GM19023 (cell line): ENCODE data around the gene PCDH15.

Source experiments
- ATAC-seq: cut with Tn5 transposase; IDR thresholded peaks from one replicate; pipeline ENCODE4 v1.9.1; 2021; ENCODE audit warnings: mild to moderate bottlenecking, moderate library complexity; ENCODE audit not compliant: unreplicated experiment

Gene PCDH15

DNA sequence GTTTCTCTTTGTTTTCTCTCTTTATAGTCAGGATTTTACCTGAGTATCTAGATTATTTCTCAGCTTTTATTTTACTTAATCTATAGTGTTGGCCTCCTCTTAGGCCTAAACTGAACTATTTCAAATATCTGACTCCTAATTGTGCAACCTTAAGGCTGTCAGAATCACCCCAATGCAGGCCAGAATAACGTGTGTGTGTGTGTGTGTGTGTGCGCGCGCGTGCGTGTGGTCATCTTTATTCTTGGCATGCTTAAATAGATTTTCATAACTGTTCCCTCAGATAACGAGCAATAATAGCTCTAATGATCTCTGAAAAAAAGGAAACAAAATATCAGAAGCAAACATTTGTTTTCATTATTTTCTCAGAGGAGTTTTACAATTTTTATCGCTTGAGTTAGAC lies 92.4 kb downstream of the PCDH15 start:
- ATAC-seq = no peak

DNA sequence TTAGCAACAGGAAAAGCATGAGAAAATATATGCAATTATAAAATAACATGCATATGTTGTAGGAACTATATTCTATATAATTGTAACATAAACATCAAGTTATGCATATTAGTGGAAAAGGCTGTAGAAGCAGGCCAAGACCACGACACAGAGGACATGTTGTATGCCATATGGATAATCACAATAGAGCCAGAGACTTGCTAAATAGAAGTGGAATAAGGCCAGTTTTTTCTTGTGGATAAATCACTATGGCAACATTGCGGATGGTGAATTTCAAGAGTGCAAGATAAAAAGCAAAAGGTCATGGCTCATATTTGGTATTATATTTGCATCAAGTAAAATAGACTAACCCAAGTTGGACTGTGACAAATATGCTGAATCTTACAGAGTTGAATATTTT lies 93.0 kb downstream of the PCDH15 start:
- no peak for ATAC-seq

DNA sequence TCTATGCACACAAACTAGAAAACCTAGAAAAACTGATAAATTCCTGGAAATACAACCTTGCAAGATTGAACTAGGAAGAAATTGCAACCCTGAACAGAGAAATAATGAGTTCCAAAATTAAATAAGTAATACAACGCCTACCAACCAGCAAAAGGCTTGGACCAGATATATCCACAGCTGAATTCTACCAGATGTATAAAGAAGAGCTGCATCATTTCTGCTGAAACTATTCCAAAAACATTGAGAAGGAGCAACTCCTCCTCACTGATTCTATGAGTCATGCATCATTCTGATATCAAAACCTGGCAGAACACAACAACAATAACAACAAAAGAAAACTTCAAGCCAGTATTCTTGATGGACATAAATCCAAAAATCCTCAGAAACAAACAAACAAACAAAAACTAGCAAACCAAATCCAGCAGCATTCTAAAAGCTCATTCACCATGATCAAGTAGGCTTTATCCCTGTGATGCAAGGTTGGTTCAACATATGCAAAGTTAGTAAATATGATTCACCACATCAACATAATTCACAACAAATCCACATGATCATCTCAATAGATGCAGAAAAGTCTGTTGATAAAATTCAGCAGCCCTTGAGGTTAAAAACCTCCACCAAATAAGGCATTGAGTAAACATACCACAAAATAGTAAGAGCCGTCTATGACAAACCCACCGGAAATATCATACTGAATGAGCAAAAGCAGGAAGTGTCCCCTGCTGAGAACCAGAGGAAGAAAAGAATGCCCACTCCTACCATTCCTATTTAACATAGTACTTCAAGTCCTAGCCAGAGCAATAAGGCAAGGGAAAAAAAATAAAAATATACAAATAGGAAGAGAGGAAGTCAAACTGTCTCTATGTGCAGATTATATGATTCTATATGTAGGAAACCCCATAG lies 98.2 kb downstream of the PCDH15 start:
- no peak for ATAC-seq

DNA sequence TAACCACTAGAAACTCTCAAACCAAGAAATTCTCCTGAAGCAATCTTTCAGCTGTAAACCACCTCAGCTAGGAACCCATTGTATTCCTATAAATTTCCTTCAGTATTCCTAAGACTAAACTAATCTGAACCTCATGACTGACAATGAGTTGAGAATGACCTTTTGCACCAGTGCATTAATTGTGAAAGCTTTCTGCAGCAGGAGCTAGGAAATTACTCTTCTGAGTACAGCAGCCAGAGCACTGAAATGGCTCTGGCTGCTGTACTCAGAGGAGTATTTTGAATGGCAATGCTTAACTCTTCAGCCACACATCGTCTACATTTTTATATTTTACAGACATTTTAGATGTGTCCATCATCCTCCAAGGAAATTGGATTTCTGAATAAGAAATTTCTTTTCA lies 109.7 kb downstream of the PCDH15 start:
- no peak for ATAC-seq

DNA sequence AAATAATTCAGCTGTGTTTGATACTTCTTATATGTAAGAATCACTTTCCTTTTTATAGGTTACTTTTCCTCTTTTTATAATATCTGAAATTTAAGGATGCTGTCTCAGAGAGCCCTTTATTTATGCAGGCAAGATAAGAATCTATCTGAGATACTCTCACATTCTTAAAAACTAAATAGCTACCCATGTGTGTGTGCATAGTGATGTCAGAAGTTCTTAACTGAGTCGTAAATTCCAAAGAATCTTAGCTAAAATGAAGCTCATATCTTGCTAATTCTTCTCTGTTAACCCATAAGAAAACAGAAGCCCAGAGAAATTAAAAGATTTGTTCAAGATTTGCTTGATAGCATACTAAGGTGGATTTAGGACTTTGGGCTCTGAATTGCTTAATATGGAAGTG lies 118.5 kb downstream of the PCDH15 start:
- no peak for ATAC-seq

DNA sequence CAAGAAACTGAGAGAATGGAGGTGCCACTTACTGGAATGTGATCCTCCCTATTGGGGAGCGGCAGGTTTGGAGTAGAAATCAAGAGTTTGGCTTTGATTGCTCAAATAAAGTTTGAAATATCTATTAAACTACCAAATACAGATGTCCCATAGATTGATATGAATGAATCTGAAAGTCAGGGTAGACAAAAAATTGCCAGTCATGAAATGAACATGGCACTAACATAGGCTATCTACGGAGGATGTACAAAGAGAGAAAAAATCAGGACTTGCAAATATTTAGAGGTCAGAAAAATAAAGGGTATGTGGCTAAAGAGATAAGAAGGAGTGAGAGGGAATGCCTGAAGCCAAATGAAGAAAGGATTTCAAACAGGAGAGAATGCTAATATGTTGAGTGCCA lies 119.9 kb downstream of the PCDH15 start:
- ATAC-seq = no peak

DNA sequence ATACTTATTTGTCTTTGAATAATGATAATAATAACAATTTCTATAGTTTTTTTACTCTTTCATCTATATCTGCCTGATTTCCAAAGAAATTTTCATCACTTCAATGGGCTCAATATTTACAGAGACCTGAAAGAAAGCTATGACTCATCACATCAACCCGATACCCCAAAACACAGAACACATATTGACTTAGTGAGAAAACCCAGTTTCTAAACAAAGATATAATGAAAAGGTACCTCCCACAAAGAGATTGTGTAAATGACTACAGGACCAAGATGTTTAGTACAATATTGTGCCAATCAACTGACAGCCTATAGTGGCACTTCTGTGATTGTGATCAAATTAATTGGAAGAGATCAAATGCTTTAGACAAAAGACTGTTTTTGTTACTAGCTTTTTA lies 133.9 kb downstream of the PCDH15 start:
- no peak for ATAC-seq

DNA sequence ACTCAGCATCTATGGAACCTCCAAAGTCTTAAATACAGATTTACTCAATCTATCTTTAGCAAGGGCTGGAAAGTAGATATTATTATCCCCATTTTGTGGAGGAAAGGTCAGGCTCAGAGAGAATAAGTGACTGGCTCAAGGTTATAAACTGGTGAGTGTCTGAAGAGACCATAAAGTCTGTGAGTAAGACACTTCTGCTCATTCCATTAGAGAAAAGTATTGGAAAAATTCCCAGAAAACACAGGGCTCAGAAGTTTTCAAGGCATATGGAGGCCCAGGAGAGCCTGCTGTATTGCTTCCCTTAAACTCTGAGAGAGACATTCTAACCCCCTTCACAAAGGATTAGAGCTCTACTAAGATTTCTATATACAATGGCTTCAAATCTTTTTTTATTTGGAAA lies 134.8 kb downstream of the PCDH15 start:
- no peak for ATAC-seq

DNA sequence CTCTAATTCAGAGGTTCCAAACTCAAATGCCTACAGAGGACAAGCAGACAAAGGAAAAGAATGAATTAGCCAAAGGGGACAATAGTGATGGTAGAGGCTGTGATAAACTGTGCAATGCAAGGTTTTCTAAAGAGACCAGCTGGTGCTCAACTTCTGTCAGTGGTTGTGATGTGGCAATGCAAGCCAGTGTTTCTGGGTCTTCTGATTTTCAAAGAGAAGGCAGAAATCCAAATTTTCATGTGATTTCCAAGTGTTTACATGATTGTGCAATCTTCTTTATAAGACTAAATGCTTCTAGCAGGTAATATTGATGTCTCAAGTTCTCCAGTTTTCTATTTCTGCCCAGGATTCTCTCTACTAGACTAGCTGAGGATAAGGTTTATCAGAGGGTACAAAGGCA lies 135.9 kb downstream of the PCDH15 start:
- ATAC-seq = no peak

DNA sequence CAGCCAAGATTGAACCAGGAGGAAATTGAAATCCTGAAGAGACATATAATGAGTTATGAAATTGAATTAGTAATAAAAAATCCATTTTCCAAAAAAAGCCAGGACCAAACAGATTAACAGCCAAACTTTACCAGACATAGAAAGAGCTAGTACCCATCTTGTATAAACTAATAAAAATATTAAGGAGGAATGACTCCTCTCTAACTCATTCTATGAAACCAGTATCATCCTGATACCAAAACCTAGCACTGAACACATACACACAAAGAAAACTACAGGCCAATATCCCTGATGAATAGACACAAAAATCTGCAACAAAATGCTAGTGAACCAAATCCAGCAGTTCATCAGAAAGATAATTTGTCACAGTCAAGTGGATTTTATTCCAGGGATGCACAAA lies 140.6 kb downstream of the PCDH15 start:
- no peak for ATAC-seq

DNA sequence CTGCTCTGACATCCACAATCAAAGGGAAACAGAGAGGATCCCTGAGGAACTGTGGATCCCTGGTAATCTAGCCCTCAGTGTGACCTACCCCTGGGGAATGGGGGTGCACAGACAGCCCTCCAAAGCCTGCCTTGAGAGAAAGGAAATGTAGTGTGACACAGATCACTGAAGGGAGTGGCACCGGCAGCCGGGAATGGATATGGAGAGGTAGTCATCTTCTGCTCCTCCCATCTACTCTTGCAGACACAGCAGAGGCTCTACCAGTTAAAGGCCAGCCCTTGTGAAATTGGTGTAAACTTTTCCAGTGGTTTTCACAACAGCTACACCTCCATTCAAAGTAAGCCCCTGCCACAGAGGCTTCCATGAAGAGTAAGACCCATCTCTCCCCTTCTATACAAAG lies 144.4 kb downstream of the PCDH15 start:
- ATAC-seq = no peak

DNA sequence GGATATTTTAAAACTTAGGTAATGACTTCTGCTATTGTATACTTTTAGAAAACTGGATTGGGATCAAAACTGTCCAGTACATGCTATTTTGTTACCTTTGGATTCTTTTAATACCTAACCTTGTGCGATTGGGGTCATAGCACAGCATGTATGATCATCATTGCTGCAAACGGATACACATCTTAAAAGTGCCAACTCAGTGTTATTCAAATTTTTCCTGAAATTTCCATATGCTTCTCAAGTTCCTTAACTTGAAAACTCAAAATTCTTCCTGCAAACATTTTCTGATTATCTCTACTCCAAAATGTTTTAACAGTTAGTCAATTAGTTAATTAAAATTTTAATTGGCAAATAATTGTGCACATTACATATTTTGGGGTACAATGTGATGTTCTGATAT lies 147.5 kb downstream of the PCDH15 start:
- no peak for ATAC-seq

DNA sequence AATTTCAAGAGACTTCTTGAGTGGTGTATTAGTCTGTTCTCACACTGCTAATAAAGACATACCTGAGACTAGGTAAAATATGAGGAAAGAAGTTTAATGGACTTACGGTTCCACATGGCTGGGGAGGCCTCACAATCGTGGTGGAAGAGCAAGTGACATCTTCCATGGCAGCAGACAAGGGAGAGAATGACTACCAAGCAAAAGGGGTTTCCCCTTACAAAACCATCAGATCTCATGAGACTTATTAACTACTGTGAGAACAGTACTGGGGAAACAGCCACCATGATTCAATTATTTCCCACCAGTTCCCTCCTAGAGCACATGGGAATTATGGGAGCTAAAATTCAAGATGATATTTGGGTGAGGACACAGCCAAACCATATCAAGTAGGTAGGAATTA lies 150.5 kb downstream of the PCDH15 start:
- ATAC-seq = no peak

DNA sequence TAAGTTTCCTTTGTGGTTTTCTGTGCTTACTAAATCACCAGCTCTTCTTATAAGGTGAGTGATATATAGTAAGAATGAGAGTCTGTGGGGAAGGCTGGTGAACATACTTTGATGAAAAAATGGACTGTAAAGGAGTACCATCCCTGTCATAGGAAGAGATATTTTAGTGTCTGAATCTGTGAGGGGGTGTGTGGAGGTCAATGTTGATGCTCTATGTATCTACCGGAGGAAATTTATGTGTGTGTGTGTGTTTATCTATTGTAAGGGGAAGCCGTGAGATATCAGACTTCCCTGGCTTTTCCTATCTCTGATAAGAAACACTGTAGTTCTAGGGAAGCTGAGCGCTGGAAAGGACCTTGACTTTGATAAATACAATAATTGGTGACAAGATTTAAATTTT lies 179.0 kb downstream of the PCDH15 start:
- no peak for ATAC-seq

DNA sequence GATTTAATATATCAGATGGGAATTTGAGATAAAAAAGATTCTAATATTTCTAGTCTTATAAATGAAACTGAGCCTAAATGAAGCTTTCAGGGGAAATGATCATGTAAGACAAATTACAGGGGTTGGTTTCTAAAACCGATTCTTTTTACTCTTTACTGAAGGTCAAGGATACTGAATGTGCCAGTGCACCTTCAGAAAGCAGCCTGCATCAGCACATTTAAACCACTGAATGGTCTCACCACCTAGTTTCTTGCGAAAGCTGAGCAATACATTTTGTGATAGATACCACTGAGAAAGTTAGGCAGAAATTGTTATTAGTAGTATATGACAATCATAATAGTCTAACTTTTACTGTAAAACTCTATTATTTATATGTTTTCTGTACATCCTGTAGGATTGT lies 180.7 kb downstream of the PCDH15 start:
- ATAC-seq = no peak

DNA sequence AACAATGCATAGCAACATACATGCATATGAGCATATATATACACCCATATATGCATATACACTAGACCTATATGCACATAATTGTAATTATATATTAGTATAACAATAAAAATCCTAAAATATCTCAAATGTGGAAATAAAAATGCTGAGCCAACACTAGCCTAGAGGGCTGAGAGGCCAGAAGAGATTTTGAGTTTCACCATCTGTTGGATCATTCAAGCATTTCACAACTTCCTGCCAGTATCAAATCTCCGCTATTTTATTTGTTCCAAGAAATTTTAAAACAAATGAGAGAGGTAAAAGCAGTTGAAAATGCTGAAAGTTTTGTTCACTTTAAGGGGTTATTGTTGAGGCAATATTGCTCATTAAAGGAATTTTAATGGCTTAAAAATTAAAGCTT lies 187.0 kb downstream of the PCDH15 start:
- ATAC-seq = no peak

DNA sequence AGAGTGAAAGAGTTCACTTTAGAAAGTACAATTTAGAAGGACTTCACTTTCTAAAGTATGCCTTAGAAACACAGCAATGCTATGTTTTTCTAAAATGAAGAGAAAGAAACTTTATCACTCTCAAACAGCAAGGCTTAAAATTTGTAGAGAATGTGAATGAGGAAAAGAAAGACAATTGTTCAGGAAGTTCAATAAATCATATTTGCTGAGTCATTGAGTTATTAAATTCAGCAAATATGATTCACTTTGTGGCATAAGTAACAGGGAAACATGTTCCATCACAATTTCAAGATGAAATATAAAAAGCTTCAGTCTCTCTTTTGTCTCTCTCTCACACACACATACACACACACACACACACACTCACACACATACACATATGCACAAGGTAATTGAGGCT lies 187.9 kb downstream of the PCDH15 start:
- no peak for ATAC-seq

DNA sequence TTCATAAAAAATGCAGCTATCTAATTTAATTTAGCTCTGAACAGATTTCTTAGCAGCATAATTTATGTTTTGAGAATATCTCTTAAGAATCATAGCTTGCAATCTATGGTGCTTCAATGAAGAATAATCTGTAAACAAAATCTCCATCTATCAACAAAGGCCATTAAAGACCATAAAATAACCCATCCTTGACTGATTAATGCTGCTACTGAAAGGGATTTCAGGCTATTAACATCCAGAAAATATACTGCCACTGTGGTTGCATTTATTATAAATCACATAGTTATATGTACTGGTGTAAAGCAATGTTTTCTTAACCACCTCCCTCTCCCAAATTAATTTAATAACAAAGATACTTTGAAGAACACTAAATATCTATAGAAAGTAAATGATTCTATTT lies 191.6 kb downstream of the PCDH15 start:
- no peak for ATAC-seq

DNA sequence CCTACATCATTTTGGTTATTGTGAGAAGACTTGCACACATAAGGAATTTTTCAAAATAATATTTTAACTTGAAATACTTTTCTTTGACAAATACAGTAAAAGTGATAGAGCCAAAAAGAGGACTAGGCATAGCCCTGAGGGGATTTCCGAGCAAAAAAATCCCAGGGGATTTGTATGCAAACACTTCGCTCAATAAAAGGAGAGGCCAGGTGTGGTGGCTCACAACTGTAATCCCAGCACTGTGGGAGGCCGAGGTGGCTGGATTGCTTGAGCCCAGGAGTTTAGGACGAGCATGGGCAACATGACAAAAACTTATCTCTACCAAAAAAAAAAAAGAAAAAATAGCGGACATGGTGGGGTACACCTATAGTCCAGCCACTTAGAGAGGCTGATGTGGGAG lies 193.0 kb downstream of the PCDH15 start:
- ATAC-seq = no peak

DNA sequence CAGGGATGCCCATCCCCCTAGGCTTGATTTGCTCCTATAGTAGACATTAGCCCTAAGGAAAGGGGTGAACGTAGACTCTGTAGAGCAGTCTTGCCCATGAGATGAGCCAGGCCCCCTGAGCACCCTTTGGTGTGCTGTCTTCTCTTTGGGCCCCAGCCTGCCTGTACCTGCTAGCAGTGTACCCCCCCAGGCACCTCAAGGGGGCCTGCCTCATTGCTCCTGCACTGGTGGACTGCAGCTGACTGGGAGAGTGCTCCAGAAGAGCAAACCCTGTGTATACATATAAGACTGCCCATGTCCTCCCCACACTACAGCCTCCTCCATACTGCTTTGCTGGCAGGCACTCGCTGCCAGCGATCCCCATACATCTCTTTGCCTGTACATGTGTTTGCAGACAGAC lies 206.7 kb downstream of the PCDH15 start:
- ATAC-seq = no peak

DNA sequence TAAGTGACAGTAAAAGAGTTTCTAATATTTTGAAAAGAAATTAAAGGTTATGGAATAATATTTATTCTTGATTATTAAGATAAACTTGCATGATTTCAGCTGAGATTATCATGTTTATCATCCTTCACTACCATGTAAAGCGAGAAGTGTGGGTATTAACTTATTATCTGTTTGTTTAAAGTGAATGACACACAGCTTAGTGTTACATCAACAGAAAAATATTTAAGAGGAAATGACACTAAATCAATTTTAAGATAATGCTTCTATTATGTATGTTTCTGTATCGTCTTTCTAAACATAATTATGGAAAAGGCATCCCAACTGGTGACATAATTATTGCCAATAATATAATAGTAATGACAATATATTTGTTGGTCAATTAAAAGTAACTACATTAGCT lies 213.1 kb downstream of the PCDH15 start:
- no peak for ATAC-seq

DNA sequence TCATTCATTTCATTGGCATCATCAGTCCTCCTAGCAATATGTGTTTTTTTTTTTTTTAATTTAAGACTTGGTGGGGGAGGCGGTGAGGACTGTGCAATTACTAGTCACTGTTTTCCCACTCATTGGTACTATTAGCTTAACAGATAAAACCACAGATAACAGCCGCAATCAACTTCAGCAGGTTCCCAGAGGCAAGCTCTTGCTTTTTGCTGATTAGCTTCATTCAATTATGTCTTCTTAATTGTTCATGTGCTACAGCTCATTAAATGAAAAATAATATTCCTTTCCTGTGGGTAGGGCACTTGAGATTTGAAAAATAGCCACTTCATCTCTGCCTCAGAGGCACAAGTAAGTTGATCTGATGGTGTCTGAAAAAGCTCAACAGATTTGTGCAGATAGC lies 215.5 kb downstream of the PCDH15 start:
- ATAC-seq = no peak

DNA sequence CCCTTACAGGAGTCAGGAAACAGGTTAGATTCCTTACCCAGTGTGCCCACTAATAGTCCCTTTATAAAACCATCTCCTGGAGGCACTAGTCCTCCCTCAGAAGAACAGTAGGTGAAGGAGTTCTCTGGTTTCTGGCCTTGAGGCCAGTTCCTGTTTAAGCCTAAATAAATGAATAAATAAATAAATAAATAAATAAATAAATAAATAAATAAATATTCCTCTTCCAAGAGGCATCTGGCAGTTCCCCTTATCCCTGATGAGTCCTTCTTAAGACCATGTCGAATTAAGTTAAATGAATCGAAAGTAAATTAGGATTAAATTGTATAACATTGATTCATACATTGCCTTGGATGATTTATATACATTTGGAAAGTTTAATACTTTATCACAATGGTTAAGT lies 223.3 kb downstream of the PCDH15 start:
- ATAC-seq = no peak
